Memory B cell (primary cell): Measurements from ENCODE around the gene FIGNL1.

Experiments used
- ATAC-seq: fragments of 150-1000 bp; cut with Tn5 transposase; 2 replicates; pipeline ENCODE4 v1.10.0; 2021; ENCODE audit warnings: low read depth, mild to moderate bottlenecking, moderate library complexity
- DNase-seq, 2 donors: peaks; one replicate each; pipeline ENCODE4 v3.0.0; 2022; ENCODE audit warnings: low spot score in 2 of 2
- H3K27ac Mint-ChIP-seq: one replicate; pipeline ENCODE4 v1.8.0; 2022; ENCODE audit warnings: mild to moderate bottlenecking, moderate library complexity, mixed read lengths
- H3K27me3 Mint-ChIP-seq: one replicate; pipeline ENCODE4 v1.8.0; 2022; ENCODE audit warnings: mixed read lengths
- H3K36me3 Mint-ChIP-seq: one replicate; pipeline ENCODE4 v1.8.0; 2022; ENCODE audit warnings: mild to moderate bottlenecking, mixed read lengths
- H3K4me1 Mint-ChIP-seq: one replicate; pipeline ENCODE4 v1.8.0; 2022; ENCODE audit warnings: mixed read lengths
- H3K4me3 Mint-ChIP-seq: one replicate; pipeline ENCODE4 v1.8.0; 2022; ENCODE audit warnings: mild to moderate bottlenecking, moderate library complexity, mixed read lengths
- H3K9me3 Mint-ChIP-seq: one replicate; pipeline ENCODE4 v1.8.0; 2022; ENCODE audit warnings: mixed read lengths

Gene FIGNL1

GRCh38 chr7:50431316-50431715 is 18.8 kb downstream of the FIGNL1 start:
- DNase-seq = no peak
- Mint-ChIP-seq H3K36me3 (no peaks in the 10 kb centered on the region), H3K9me3 (no peaks in the 10 kb centered on the region), H3K27me3 (no peaks in the 10 kb centered on the region), H3K4me1 (no peaks in the 10 kb centered on the region), H3K4me3 (no peak overlapping the region), H3K27ac (no peak overlapping the region)
- no peak for ATAC-seq

DNA sequence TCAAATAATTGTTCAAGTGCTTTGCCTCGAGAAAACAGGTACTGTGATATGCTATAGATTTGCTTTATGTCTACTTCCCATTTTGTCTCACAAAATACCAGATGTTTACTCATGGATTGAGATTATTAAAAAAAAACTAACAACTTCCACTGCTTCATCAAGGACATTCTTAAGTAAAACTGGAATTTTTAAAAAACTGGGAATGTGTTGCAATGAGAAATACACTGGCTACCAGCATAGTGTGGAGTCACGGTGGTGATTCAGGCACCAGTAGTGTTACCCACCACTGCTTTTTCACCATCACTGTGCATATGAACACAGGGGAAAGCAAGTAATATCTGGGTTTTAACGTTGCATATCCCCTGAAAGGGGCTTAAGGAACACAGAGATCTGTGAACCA is 21.2 kb downstream of the FIGNL1 start:
- H3K27ac Mint-ChIP-seq = no peak overlapping the region
- ATAC-seq (no peak), DNase-seq (no peak)
- H3K4me1 Mint-ChIP-seq = peaks cover 2% of the 10 kb centered on the region
- no peak overlapping the region for H3K4me3 Mint-ChIP-seq
- H3K9me3 Mint-ChIP-seq = no peaks in the 10 kb centered on the region
- no peaks in the 10 kb centered on the region for H3K36me3 Mint-ChIP-seq
- no peaks in the 10 kb centered on the region for H3K27me3 Mint-ChIP-seq

GRCh38 chr7:50427518-50427917 is 22.6 kb downstream of the FIGNL1 start:
- Mint-ChIP-seq H3K27ac (no peak overlapping the region), H3K36me3 (no peaks in the 10 kb centered on the region), H3K9me3 (no peaks in the 10 kb centered on the region), H3K27me3 (no peaks in the 10 kb centered on the region), H3K4me1 (peaks cover 4% of the 10 kb centered on the region), H3K4me3 (no peak overlapping the region)
- DNase-seq = no peak
- ATAC-seq = no peak

DNA sequence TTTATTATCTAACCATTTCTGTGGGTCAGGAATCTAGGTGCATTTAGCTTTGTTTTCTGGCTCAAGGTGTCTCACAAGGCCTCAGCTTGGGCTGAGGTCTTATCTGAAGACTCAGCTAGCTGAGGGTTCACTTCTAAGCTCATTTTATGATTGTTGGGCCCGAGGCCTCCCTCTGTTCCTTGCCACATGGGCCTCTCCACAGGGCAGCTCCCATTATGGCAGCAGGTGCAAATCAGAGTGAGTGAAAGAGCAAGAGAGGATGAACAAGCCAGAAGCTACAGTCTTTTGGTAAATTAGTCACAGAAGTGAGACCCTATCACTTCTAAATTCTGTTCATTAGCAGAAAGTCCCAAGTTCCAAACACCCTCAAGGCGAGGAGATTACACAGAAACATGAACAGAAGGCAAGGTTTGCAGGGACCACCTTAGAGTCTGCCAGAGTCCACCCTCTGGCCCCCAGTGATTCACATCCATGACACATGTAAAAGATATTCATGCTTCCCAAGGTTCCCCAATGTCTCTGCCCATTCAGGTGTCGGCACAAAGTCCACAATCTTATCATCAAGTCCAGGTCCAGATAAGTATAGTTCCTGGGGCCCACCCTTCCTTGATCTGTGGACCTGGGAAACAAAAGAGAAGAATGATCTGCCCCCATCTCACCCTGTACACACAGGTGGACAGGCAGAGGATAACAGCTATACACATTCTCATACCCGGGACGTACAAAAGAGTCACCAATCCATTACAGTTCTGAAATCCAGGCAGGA is 23.7 kb downstream of the FIGNL1 start:
- H3K9me3 Mint-ChIP-seq = no peaks in the 10 kb centered on the region
- peaks cover 4% of the 10 kb centered on the region for H3K4me1 Mint-ChIP-seq

GRCh38 chr7:50425318-50425717 is 24.8 kb downstream of the FIGNL1 start:
- no peaks in the 10 kb centered on the region for H3K9me3 Mint-ChIP-seq
- ATAC-seq = no peak
- H3K27ac Mint-ChIP-seq = peak overlapping the region; percentile 21
- no peaks in the 10 kb centered on the region for H3K36me3 Mint-ChIP-seq
- H3K4me3 Mint-ChIP-seq = no peak overlapping the region
- H3K4me1 Mint-ChIP-seq = peaks cover 4% of the 10 kb centered on the region
- no peaks in the 10 kb centered on the region for H3K27me3 Mint-ChIP-seq
- DNase-seq = no peak

More for the DNA sequence above, 23.7 kb downstream of the FIGNL1 start:
- H3K36me3 Mint-ChIP-seq = no peaks in the 10 kb centered on the region
- DNase-seq (no peak), ATAC-seq (no peak)
- H3K27ac Mint-ChIP-seq = no peak overlapping the region
- H3K27me3 Mint-ChIP-seq = no peaks in the 10 kb centered on the region
- H3K4me3 Mint-ChIP-seq = no peak overlapping the region

GRCh38 chr7:50423860-50424259 is 26.3 kb downstream of the FIGNL1 start:
- ATAC-seq = no peak
- no peak overlapping the region for H3K27ac Mint-ChIP-seq
- no peaks in the 10 kb centered on the region for H3K36me3 Mint-ChIP-seq
- H3K27me3 Mint-ChIP-seq = no peaks in the 10 kb centered on the region
- no peaks in the 10 kb centered on the region for H3K9me3 Mint-ChIP-seq
- H3K4me1 Mint-ChIP-seq = peaks cover 4% of the 10 kb centered on the region
- DNase-seq = no peak
- no peak overlapping the region for H3K4me3 Mint-ChIP-seq

DNA sequence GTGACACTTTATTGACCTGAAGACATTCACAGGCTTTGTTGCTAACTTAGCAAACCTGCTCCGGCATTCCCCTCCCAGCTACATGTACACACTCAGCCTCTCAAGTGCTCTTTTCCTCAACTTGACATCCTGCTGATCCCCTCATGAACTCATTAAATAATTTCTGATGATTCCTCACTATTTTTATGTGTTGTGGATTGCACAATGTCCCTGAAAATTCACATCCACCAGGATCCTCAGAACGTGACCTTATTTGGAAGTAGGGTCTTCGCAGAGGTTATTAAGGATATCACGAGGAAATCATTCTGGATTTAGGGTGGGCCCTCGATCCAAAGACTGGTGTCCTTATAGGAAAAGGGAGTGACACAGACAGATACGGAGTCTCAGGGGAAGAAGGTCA is 27.3 kb downstream of the FIGNL1 start:
- DNase-seq (no peak), ATAC-seq (no peak)
- H3K27ac Mint-ChIP-seq = no peak overlapping the region
- no peak overlapping the region for H3K4me3 Mint-ChIP-seq
- H3K4me1 Mint-ChIP-seq = peaks cover 6% of the 10 kb centered on the region
- H3K9me3 Mint-ChIP-seq = no peaks in the 10 kb centered on the region
- no peaks in the 10 kb centered on the region for H3K27me3 Mint-ChIP-seq
- H3K36me3 Mint-ChIP-seq = no peaks in the 10 kb centered on the region

- Mint-ChIP-seq H3K9me3 (no peaks in the 10 kb centered on the region), H3K4me3 (no peak overlapping the region), H3K27me3 (no peaks in the 10 kb centered on the region), H3K4me1 (peaks cover 22% of the 10 kb centered on the region), H3K36me3 (no peaks in the 10 kb centered on the region), H3K27ac (no peak overlapping the region)
- ATAC-seq (no peak), DNase-seq (no peak)
Measured at GRCh38 chr7:50421043-50421442, 29.1 kb downstream of the FIGNL1 start.

DNA sequence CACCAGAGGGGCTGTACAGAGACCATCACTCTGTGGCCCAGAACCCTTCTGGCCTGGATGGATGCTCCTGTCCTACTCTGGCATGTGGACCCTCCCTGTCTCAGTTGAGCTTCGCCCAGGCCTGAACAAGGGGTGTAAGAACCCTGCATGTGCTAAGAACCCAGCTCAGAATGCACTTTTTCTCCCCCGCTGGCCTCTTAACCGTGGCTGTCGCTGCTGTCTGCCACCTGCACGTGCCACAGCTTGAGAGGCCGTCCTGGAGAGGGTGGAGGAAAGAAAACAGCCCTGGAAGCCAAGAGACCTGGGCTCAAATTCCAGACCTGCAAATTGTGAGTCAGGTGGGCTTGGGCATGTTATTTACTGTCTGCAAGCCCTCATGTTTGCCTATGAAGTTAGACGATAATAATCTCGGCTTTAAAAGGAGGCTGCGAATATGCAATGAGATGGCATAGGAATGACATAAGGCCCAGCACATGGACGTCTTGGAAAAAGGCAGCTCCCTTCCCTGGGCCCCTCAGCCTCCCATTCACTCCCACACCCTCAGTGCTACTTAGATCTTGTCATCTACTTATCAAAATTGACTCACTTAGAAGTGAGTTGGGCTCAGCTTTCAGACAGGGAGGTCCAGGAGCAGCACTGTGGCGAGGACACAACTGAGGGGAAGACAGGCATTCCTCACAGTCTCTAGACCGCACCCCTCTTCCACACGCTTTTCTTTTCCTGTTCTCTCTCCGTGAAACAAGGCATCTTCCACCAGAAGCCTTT is 31.4 kb downstream of the FIGNL1 start:
- H3K4me3 Mint-ChIP-seq = no peak overlapping the region
- ATAC-seq = no peak

DNA sequence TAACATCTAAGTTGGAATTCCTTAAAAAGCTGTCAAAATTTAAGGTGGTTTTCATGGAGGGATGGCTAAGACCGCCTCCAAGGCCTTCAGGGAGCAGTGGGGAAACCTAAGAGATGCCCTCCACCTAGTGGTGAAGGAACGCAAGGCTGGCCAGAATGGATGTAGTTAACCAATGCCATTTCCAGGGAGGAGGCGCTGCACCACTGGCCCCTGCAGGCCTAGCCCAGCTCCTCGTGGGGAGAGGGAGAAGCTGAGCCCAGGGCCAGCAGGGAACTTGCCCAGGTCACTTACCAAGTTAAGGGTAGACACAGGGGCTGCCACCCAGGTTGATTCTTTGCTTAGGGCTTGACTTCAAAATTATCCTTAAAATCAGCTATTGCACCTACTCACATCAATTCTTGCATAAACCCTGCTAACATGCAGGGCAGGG is 32.0 kb downstream of the FIGNL1 start:
- peak overlapping the region; percentile 17 for H3K27ac Mint-ChIP-seq
- peak; percentile 51 to 59 for DNase-seq
- H3K4me3 Mint-ChIP-seq = no peak overlapping the region
- peak; percentile 75 for ATAC-seq
- peaks cover 42% of the 10 kb centered on the region for H3K4me1 Mint-ChIP-seq
- H3K27me3 Mint-ChIP-seq = no peaks in the 10 kb centered on the region
- peaks cover 2% of the 10 kb centered on the region for H3K36me3 Mint-ChIP-seq
- H3K9me3 Mint-ChIP-seq = no peaks in the 10 kb centered on the region

More for the DNA sequence above, 31.4 kb downstream of the FIGNL1 start:
- H3K36me3 Mint-ChIP-seq = peaks cover 2% of the 10 kb centered on the region
- no peak for DNase-seq
- no peak overlapping the region for H3K27ac Mint-ChIP-seq
- H3K4me1 Mint-ChIP-seq = peaks cover 37% of the 10 kb centered on the region
- no peaks in the 10 kb centered on the region for H3K27me3 Mint-ChIP-seq
- no peaks in the 10 kb centered on the region for H3K9me3 Mint-ChIP-seq

DNA sequence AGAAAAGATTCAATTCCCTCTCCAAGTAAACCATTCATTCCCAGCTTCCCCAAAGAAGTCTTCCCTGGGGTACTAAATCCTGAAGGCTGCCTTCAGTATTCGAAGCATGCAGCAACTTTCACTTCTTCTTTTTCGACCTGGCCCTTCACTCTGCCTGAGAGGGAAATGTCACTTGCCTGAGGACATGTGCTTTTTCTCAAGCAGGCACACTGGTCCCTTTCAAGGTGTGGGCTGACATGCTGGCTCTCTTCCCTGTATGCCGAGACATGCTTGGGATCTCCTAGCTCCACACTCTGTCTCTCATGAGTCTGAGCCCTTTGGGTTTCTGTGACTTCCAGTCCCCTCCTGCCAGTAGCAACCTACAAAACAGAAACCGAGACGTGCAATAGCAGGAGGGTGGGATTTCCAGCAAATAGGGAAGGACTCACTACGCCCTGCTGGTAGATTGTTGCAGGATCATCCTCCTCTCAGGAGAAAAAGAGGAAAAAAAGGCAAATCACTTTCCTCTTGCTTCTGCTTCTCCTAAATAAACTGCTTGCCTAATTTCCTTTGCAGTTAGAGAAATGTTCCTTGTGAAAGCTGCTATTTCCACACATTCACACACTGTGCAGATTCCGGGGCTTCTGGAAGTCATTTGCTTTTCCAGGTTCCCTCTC is 33.5 kb downstream of the FIGNL1 start:
- H3K9me3 Mint-ChIP-seq = no peaks in the 10 kb centered on the region
- H3K27ac Mint-ChIP-seq = peak overlapping the region; percentile 69
- peaks cover 2% of the 10 kb centered on the region for H3K36me3 Mint-ChIP-seq
- ATAC-seq (peak; percentile 79), DNase-seq (peak; percentile 47 to 53)
- H3K27me3 Mint-ChIP-seq = no peaks in the 10 kb centered on the region
- H3K4me1 Mint-ChIP-seq = peaks cover 54% of the 10 kb centered on the region
- peak overlapping the region; percentile 59 for H3K4me3 Mint-ChIP-seq

DNA sequence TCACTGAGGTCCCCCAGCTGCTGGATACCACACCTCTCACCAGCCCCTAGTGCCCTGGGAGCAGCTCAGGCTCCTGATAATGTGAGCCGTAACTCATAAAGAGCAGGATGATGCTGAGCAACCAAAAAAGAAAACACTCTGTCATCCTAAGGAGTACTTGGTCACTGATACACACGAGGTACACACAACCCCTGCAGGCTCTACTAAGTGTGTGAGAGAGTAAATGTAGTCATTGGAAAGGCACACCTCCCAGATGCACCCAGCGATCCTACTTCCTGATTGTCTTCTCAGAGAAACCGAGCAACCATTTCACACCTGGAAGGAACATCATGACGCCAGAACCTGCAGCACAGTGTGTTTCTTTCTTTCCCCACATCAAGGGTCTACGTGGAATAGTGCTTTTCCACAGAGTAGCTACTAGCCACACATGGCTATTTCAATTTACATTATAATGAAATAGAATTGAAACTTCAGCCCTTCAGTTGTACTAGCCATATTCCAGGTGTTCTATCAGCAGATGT is 34.2 kb downstream of the FIGNL1 start:
- Mint-ChIP-seq H3K4me3 (no peak overlapping the region), H3K36me3 (peaks cover 2% of the 10 kb centered on the region), H3K27ac (peak overlapping the region; percentile 69), H3K27me3 (no peaks in the 10 kb centered on the region), H3K4me1 (peaks cover 61% of the 10 kb centered on the region), H3K9me3 (no peaks in the 10 kb centered on the region)
- DNase-seq (no peak), ATAC-seq (no peak)

DNA sequence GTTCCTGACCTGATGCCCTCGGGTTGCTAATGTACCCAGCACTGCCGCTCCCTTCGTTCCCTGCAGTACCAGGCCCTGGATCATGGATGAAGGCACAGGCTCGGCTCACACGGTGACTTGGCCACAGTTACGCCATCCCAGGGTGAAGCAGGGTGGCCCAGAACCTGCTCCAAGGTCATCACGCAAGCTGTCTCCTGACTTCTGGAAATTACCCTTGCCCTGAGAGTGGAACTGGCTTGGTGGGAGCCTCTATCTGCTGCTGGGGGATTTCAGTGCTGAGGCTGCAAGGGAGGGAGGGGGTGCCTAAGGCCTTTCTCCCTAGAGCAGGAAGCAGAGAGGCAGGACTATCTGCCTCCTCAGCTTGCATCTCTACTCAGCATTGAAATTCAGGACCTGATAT is 36.6 kb downstream of the FIGNL1 start:
- no peak for ATAC-seq
- H3K36me3 Mint-ChIP-seq = peaks cover 2% of the 10 kb centered on the region
- DNase-seq = no peak
- H3K9me3 Mint-ChIP-seq = no peaks in the 10 kb centered on the region
- H3K4me1 Mint-ChIP-seq = peaks cover 80% of the 10 kb centered on the region
- H3K27me3 Mint-ChIP-seq = no peaks in the 10 kb centered on the region
- peak overlapping the region; percentile 95 for H3K27ac Mint-ChIP-seq
- peak overlapping the region; percentile 38 for H3K4me3 Mint-ChIP-seq

GRCh38 chr7:50412973-50413372 is 37.2 kb downstream of the FIGNL1 start:
- H3K4me1 Mint-ChIP-seq = peaks cover 83% of the 10 kb centered on the region
- H3K9me3 Mint-ChIP-seq = no peaks in the 10 kb centered on the region
- H3K36me3 Mint-ChIP-seq = peaks cover 2% of the 10 kb centered on the region
- no peaks in the 10 kb centered on the region for H3K27me3 Mint-ChIP-seq
- ATAC-seq (peak; percentile 27), DNase-seq (no peak)
- peak overlapping the region; percentile 95 for H3K27ac Mint-ChIP-seq
- peak overlapping the region; percentile 56 for H3K4me3 Mint-ChIP-seq
